GM23248 (cell line): Measurements from ENCODE around the gene ZNF135. TPM values are rescaled to one million over a fixed set of nuclear protein-coding genes. Genes with fewer than 3 reads are reported as not detected.

Source experiments
- DNase-seq: peaks from one replicate; pipeline ENCODE4 v3.0.0-alpha.2; 2015
- H2AFZ ChIP-seq: fragments of 200-600 bp; sonication (generic); 2 replicates; pipeline ENCODE4 v1.6.1; 2016; ENCODE audit warnings: antibody characterized with exemption
- H3F3A ChIP-seq: fragments of 200-600 bp; sonication (generic); 2 replicates; pipeline ENCODE4 v1.6.1; 2016; ENCODE audit warnings: mild to moderate bottlenecking, antibody characterized with exemption, mixed run types; ENCODE audit not compliant: insufficient read depth
- H3K27ac ChIP-seq: fragments of 200-600 bp; sonication (generic); 2 replicates; pipeline ENCODE4 v1.5.1; 2016; ENCODE audit warnings: mild to moderate bottlenecking
- H3K27me3 ChIP-seq: fragments of 200-600 bp; sonication (generic); replicated peaks from 2 replicates; pipeline ENCODE4 v1.6.1; 2016; ENCODE audit warnings: mild to moderate bottlenecking; ENCODE audit not compliant: insufficient read depth
- H3K36me3 ChIP-seq: fragments of 200-600 bp; sonication (generic); 2 replicates; pipeline ENCODE4 v1.6.1; 2016; ENCODE audit warnings: low read depth, mild to moderate bottlenecking
- H3K4me1 ChIP-seq: fragments of 200-600 bp; sonication (generic); 2 replicates; pipeline ENCODE4 v1.6.1; 2016; ENCODE audit warnings: mild to moderate bottlenecking; ENCODE audit not compliant: insufficient read depth
- H3K4me2 ChIP-seq: fragments of 200-600 bp; sonication (generic); one replicate; pipeline ENCODE4 v1.6.1; 2016; ENCODE audit warnings: mild to moderate bottlenecking; ENCODE audit not compliant: unreplicated experiment
- H3K4me3 ChIP-seq: fragments of 200-600 bp; sonication (generic); 2 replicates; pipeline ENCODE4 v1.5.1; 2016; ENCODE audit warnings: mild to moderate bottlenecking
- H3K79me2 ChIP-seq: fragments of 200-600 bp; sonication (generic); 2 replicates; pipeline ENCODE4 v1.6.1; 2016; ENCODE audit warnings: mild to moderate bottlenecking; ENCODE audit not compliant: insufficient read depth
- H3K9ac ChIP-seq: fragments of 200-600 bp; sonication (generic); 2 replicates; pipeline ENCODE4 v1.6.1; 2016; ENCODE audit warnings: mild to moderate bottlenecking
- H3K9me2 ChIP-seq: fragments of 200-600 bp; sonication (generic); 2 replicates; pipeline ENCODE4 v1.6.1; 2016; ENCODE audit warnings: mixed run types, mild to moderate bottlenecking, moderate library complexity; ENCODE audit not compliant: insufficient read depth
- H3K9me3 ChIP-seq: fragments of 200-600 bp; sonication (generic); one replicate; pipeline ENCODE4 v1.6.1; 2017; ENCODE audit warnings: low read depth
- H4K20me1 ChIP-seq: fragments of 200-600 bp; sonication (generic); 2 replicates; pipeline ENCODE4 v1.6.0; 2016; ENCODE audit not compliant: insufficient read depth
- EZH2 ChIP-seq: fragments of 200-600 bp; sonication (generic); IDR thresholded peaks from 2 replicates; pipeline ENCODE4 v1.6.1; 2018; ENCODE audit warnings: antibody characterized with exemption, mild to moderate bottlenecking; ENCODE audit not compliant: insufficient read depth, poor library complexity, severe bottlenecking
- EZH2phosphoT487 ChIP-seq: fragments of 200-600 bp; sonication (generic); IDR thresholded peaks from 2 replicates; pipeline ENCODE4 v1.6.1; 2018; ENCODE audit warnings: antibody characterized with exemption, moderate library complexity, mild to moderate bottlenecking, low read depth; ENCODE audit not compliant: insufficient read depth
- WGBS, 2 experiments: methylation state at CpG; one replicate each; pipeline ENCODE4 v1.1.6; 2015 to 2017; ENCODE audit warnings: low lambda C conversion rate in 2 of 2, low coverage in 1 of 2; ENCODE audit errors: missing lambda C conversion rate in 2 of 2; 5-methylcytosine and 5-hydroxymethylcytosine counted together
- in situ Hi-C: fragments of 300-500 bp; cut with MboI; formaldehyde crosslinking; loops from 2 replicates; pipeline ENCODE4 v1.15.0; 2020
- polyA plus RNA-seq: library from polyadenylated mRNA; unstranded; fragments of >200 nt; fragmentation: Nextera tagmentation; extraction: Ambion mirVana; gene quantifications from 2 replicates; pipeline ENCODE4 v1.2.1, GENCODE V29; 2016
- total RNA-seq: library from RNA; depleted of rRNA; stranded (reverse); fragments of >200 nt; shearing (Covaris generic); gene quantifications from 2 replicates; pipeline ENCODE4 v1.2.3, GENCODE V29; 2014

The ZNF135 gene
- total and polyA plus RNA-seq, 2 experiments from 2014 or later = 4.6 to 6.4 TPM

- 4 to 10% methylated on average over 8 of the region's 8 CpGs for WGBS, 2 experiments
- peak; percentile 8 for DNase-seq
Observed at GRCh38 chr19:58038688-58039204, 20.3 kb upstream of the ZNF135 start.

GRCh38 chr19:58040751-58041525, 18.1 kb upstream of the ZNF135 start:
- H3K27ac ChIP-seq = no peak overlapping the region
- H3K4me3 ChIP-seq = no peak overlapping the region
- TF ChIP-seq EZH2phosphoT487 (no peak), EZH2 (no peak)
- H3K9me2 ChIP-seq = no peaks in the 10 kb centered on the region
- no peaks in the 10 kb centered on the region for H3F3A ChIP-seq
- no peak overlapping the region for H3K9ac ChIP-seq
- no peaks in the 10 kb centered on the region for H3K9me3 ChIP-seq
- no peak for DNase-seq
- no peaks in the 10 kb centered on the region for H3K36me3 ChIP-seq
- H4K20me1 ChIP-seq = no peaks in the 10 kb centered on the region
- H3K4me2 ChIP-seq = no peak overlapping the region
- in situ Hi-C loops = no loop called here
- H2AFZ ChIP-seq = no peak overlapping the region
- no peaks in the 10 kb centered on the region for H3K27me3 ChIP-seq
- H3K4me1 ChIP-seq = no peaks in the 10 kb centered on the region
- no peaks in the 10 kb centered on the region for H3K79me2 ChIP-seq
- 64 to 67% methylated on average over 20 to 21 of the region's 21 CpGs for WGBS, 2 experiments

More at GRCh38 chr19:58038688-58039204, 20.3 kb upstream of the ZNF135 start:
- Histone ChIP-seq H3F3A (no peaks in the 10 kb centered on the region), H4K20me1 (no peaks in the 10 kb centered on the region), H3K36me3 (no peaks in the 10 kb centered on the region), H3K4me2 (no peak overlapping the region), H3K9ac (no peak overlapping the region), H2AFZ (no peak overlapping the region), H3K79me2 (no peaks in the 10 kb centered on the region), H3K9me2 (no peaks in the 10 kb centered on the region), H3K9me3 (no peaks in the 10 kb centered on the region), H3K27ac (no peak overlapping the region), H3K4me3 (no peak overlapping the region), H3K27me3 (no peaks in the 10 kb centered on the region), H3K4me1 (no peaks in the 10 kb centered on the region)
- in situ Hi-C loops = no loop called here
- TF ChIP-seq EZH2phosphoT487 (no peak), EZH2 (no peak)

- no peaks in the 10 kb centered on the region for H3K36me3 ChIP-seq
- H3K4me3 ChIP-seq = no peak overlapping the region
- DNase-seq = no peak
- TF ChIP-seq EZH2phosphoT487 (no peak), EZH2 (no peak)
- no peaks in the 10 kb centered on the region for H3K27me3 ChIP-seq
- WGBS, 2 experiments = 30 to 34% methylated on average over 53 of the region's 54 CpGs
- no peak overlapping the region for H3K9ac ChIP-seq
- no peaks in the 10 kb centered on the region for H3K9me3 ChIP-seq
- H3F3A ChIP-seq = no peaks in the 10 kb centered on the region
- no peaks in the 10 kb centered on the region for H4K20me1 ChIP-seq
- no peaks in the 10 kb centered on the region for H3K9me2 ChIP-seq
- H3K79me2 ChIP-seq = no peaks in the 10 kb centered on the region
- no peaks in the 10 kb centered on the region for H3K4me1 ChIP-seq
- no peak overlapping the region for H2AFZ ChIP-seq
- in situ Hi-C loops = no loop called here
- no peak overlapping the region for H3K4me2 ChIP-seq
- H3K27ac ChIP-seq = no peak overlapping the region
Observed at GRCh38 chr19:58042495-58043340, 16.4 kb upstream of the ZNF135 start.

- no peaks in the 10 kb centered on the region for H3K9me2 ChIP-seq
- H4K20me1 ChIP-seq = no peaks in the 10 kb centered on the region
- no peak overlapping the region for H3K4me2 ChIP-seq
- H3K4me1 ChIP-seq = no peaks in the 10 kb centered on the region
- 45 to 56% methylated on average over 30 to 42 of the region's 42 CpGs for WGBS, 2 experiments
- H3K9me3 ChIP-seq = no peaks in the 10 kb centered on the region
- no peak overlapping the region for H3K4me3 ChIP-seq
- no peak overlapping the region for H3K27ac ChIP-seq
- H2AFZ ChIP-seq = no peak overlapping the region
- H3F3A ChIP-seq = no peaks in the 10 kb centered on the region
- in situ Hi-C loops = no loop called here
- H3K79me2 ChIP-seq = no peaks in the 10 kb centered on the region
- no peak overlapping the region for H3K9ac ChIP-seq
- H3K36me3 ChIP-seq = no peaks in the 10 kb centered on the region
- TF ChIP-seq EZH2phosphoT487 (no peak), EZH2 (no peak)
- H3K27me3 ChIP-seq = no peaks in the 10 kb centered on the region
- DNase-seq = no peak
Observed at GRCh38 chr19:58044391-58044790, 14.7 kb upstream of the ZNF135 start.
